ENCODE data around the gene ATP13A4. TPM values are rescaled to one million over a fixed set of nuclear protein-coding genes. Genes with fewer than 3 reads are reported as not detected.

Gene ATP13A4
- total and polyA plus RNA-seq, 2 donors (not counting 1 experiment from before 2014, with no cell fraction given): 1.7 to 6.4 TPM

GRCh38 chr3:193507566-193507965 lies 47.1 kb downstream of the ATP13A4 start:
- H3K79me2 ChIP-seq (ENCODE audit: control insufficient read depth, insufficient read depth, low read length): no peaks in the 10 kb centered on the region
- POLR2A ChIA-PET: no interaction called here
- H2AFZ ChIP-seq (ENCODE audit: insufficient read depth, low read depth, low read length, poor library complexity, severe bottlenecking): no peak overlapping the region
- no peak for ATAC-seq (ENCODE audit: low read depth)
- H3K27me3 ChIP-seq (replicated peaks in 1 of 4; ENCODE audit: control extremely low read depth in 1 of 4, control insufficient read depth in 3 of 4, insufficient read depth in 4 of 4, low read length in 3 of 4): no peaks in the 10 kb centered on the region
- CTCF ChIA-PET: no interaction called here
- 90% methylated on average over 2 of the region's 3 CpGs for WGBS (ENCODE audit: insufficient coverage)
- H3K9ac ChIP-seq (ENCODE audit: low read length): no peak overlapping the region
- H3K9me3 ChIP-seq (ENCODE audit: control extremely low read depth in 1 of 3, control insufficient read depth in 2 of 3, insufficient read depth in 1 of 3, low read length in 2 of 3): no peaks in the 10 kb centered on the region
- H3K4me1 Mint-ChIP-seq: no peaks in the 10 kb centered on the region
- no peaks in the 10 kb centered on the region for H3K4me1 ChIP-seq (ENCODE audit: control insufficient read depth in 2 of 2, insufficient read depth in 2 of 2, low read length in 2 of 2)
- H3K27ac ChIP-seq (ENCODE audit: low read length in 2 of 2): no peak overlapping the region
- intact Hi-C loops (cut with micrococcal nuclease): no loop called here
- H3K27ac Mint-ChIP-seq: no peak overlapping the region
- TF ChIP-seq EZH2 (IDR thresholded peaks at IDR 0.05; ENCODE audit: borderline replicate concordance, insufficient read depth, low read depth, low read length, poor library complexity, severe bottlenecking): no peak
- no peak for TF ChIP-seq CTCF (IDR thresholded peaks at IDR 0.05)
- H3K27me3 Mint-ChIP-seq: no peaks in the 10 kb centered on the region
- no peaks in the 10 kb centered on the region for H3K36me3 ChIP-seq (replicated peaks in 1 of 2; ENCODE audit: control extremely low read depth in 1 of 2, control insufficient read depth in 1 of 2, extremely low read depth in 1 of 2, insufficient read depth in 2 of 2, low read length in 1 of 2)
- H3K9me3 Mint-ChIP-seq (ENCODE audit: insufficient read depth): no peaks in the 10 kb centered on the region
- H3K4me2 ChIP-seq (replicated peaks; ENCODE audit: low read depth, low read length, poor library complexity, severe bottlenecking): no peak overlapping the region
- H3K4me3 Mint-ChIP-seq: no peak overlapping the region
- no peaks in the 10 kb centered on the region for H4K20me1 ChIP-seq (ENCODE audit: control insufficient read depth, insufficient read depth, low read length, poor library complexity, severe bottlenecking)
- no peak for DNase-seq
- no peak overlapping the region for H3K4me3 ChIP-seq (ENCODE audit: control extremely low read depth in 1 of 5, extremely low read depth in 1 of 5, insufficient read depth in 1 of 5, low read depth in 2 of 5, low read length in 4 of 5)

- H3K36me3 ChIP-seq (replicated peaks in 1 of 2; ENCODE audit: control extremely low read depth in 1 of 2, control insufficient read depth in 1 of 2, extremely low read depth in 1 of 2, insufficient read depth in 2 of 2, low read length in 1 of 2): no peaks in the 10 kb centered on the region
- no peaks in the 10 kb centered on the region for H3K79me2 ChIP-seq (ENCODE audit: control insufficient read depth, insufficient read depth, low read length)
- ATAC-seq (ENCODE audit: low read depth) (no peak), DNase-seq (no peak)
- intact Hi-C loops (cut with micrococcal nuclease): no loop called here
- POLR2A ChIA-PET: no interaction called here
- no peak overlapping the region for H3K4me2 ChIP-seq (replicated peaks; ENCODE audit: low read depth, low read length, poor library complexity, severe bottlenecking)
- H3K9ac ChIP-seq (ENCODE audit: low read length): no peak overlapping the region
- no peak for TF ChIP-seq CTCF (IDR thresholded peaks at IDR 0.05)
- no peak for TF ChIP-seq EZH2 (IDR thresholded peaks at IDR 0.05; ENCODE audit: borderline replicate concordance, insufficient read depth, low read depth, low read length, poor library complexity, severe bottlenecking)
- no peak overlapping the region for H3K4me3 ChIP-seq (ENCODE audit: control extremely low read depth in 1 of 5, extremely low read depth in 1 of 5, insufficient read depth in 1 of 5, low read depth in 2 of 5, low read length in 4 of 5)
- H3K27me3 ChIP-seq (replicated peaks in 1 of 4; ENCODE audit: control extremely low read depth in 1 of 4, control insufficient read depth in 3 of 4, insufficient read depth in 4 of 4, low read length in 3 of 4): no peaks in the 10 kb centered on the region
- Mint-ChIP-seq H3K9me3 (ENCODE audit: insufficient read depth) (no peaks in the 10 kb centered on the region), H3K27me3 (no peaks in the 10 kb centered on the region), H3K4me3 (no peak overlapping the region), H3K4me1 (no peaks in the 10 kb centered on the region), H3K27ac (no peak overlapping the region)
- CTCF ChIA-PET: no interaction called here
- H3K27ac ChIP-seq (ENCODE audit: low read length in 2 of 2): no peak overlapping the region
- H4K20me1 ChIP-seq (ENCODE audit: control insufficient read depth, insufficient read depth, low read length, poor library complexity, severe bottlenecking): no peaks in the 10 kb centered on the region
- H3K4me1 ChIP-seq (ENCODE audit: control insufficient read depth in 2 of 2, insufficient read depth in 2 of 2, low read length in 2 of 2): no peaks in the 10 kb centered on the region
- WGBS (ENCODE audit: insufficient coverage): no CpG with 5 or more reads among the region's 1 CpG
- no peak overlapping the region for H2AFZ ChIP-seq (ENCODE audit: insufficient read depth, low read depth, low read length, poor library complexity, severe bottlenecking)
- no peaks in the 10 kb centered on the region for H3K9me3 ChIP-seq (ENCODE audit: control extremely low read depth in 1 of 3, control insufficient read depth in 2 of 3, insufficient read depth in 1 of 3, low read length in 2 of 3)
These were observed 47.8 kb downstream of the ATP13A4 start for GRCh38 chr3:193506921-193507320.
